WTC11 (cell line): ENCODE data around the gene SERP2. TPM values are rescaled to one million over a fixed set of nuclear protein-coding genes. Genes with fewer than 3 reads are reported as not detected.

ENCODE experiments used
- ATAC-seq: fragments of 200-7000 bp; cut with Tn5 transposase; 2 replicates; pipeline ENCODE4 v1.10.0; 2021; ENCODE audit warnings: mild to moderate bottlenecking, moderate library complexity
- CTCF ChIA-PET: fragments of 300-600 bp; sonication (Branson Sonifier 250); formaldehyde crosslinking; loops from one replicate; lab custom pipeline; 2021; ENCODE audit warnings: antibody characterized with exemption; lab: Charles Lee
- POLR2A ChIA-PET: fragments of 350-600 bp; sonication (Branson Sonifier 250); formaldehyde crosslinking; loops from one replicate; lab custom pipeline; 2021; ENCODE audit warnings: antibody characterized with exemption; lab: Charles Lee
- DNase-seq: peaks from one replicate; pipeline ENCODE4 v3.0.0; 2021; ENCODE audit warnings: low spot score
- H3K27ac Mint-ChIP-seq: 2 replicates; pipeline ENCODE4 v1.8.0; 2021; ENCODE audit warnings: mixed read lengths
- H3K27me3 Mint-ChIP-seq: 2 replicates; pipeline ENCODE4 v1.8.0; 2021; ENCODE audit warnings: low read depth, mild to moderate bottlenecking, moderate library complexity, mixed read lengths
- H3K36me3 Mint-ChIP-seq: 2 replicates; pipeline ENCODE4 v1.8.0; 2021; ENCODE audit warnings: mixed read lengths
- H3K4me1 Mint-ChIP-seq: 2 replicates; pipeline ENCODE4 v1.8.0; 2022; ENCODE audit warnings: mixed read lengths
- H3K4me3 Mint-ChIP-seq: 2 replicates; pipeline ENCODE4 v1.8.0; 2021; ENCODE audit warnings: mild to moderate bottlenecking, moderate library complexity, mixed read lengths
- H3K9me3 Mint-ChIP-seq: 2 replicates; pipeline ENCODE4 v1.8.0; 2021; ENCODE audit warnings: mixed read lengths
- ATF1 ChIP-seq: sonication (generic); formaldehyde crosslinking; IDR thresholded peaks from 2 replicates; pipeline ENCODE4 v1.8.1; 2023; ENCODE audit warnings: mild to moderate bottlenecking, moderate library complexity, missing genetic modification reagents
- CDX4 ChIP-seq: fragments of 250-450 bp; sonication (Bioruptor Pico); IDR thresholded peaks from 2 replicates; pipeline ENCODE4 v1.9.0; 2021; ENCODE audit warnings: moderate library complexity, mild to moderate bottlenecking, inconsistent platforms, borderline replicate concordance
- CREB1 ChIP-seq: sonication (generic); formaldehyde crosslinking; IDR thresholded peaks from 2 replicates; pipeline ENCODE4 v1.8.0; 2023; ENCODE audit warnings: mild to moderate bottlenecking, missing genetic modification reagents
- E2F4 ChIP-seq: sonication (generic); formaldehyde crosslinking; IDR thresholded peaks from 2 replicates; pipeline ENCODE4 v1.8.1; 2022; ENCODE audit warnings: low read depth, mild to moderate bottlenecking, moderate library complexity, missing genetic modification reagents, borderline replicate concordance
- EMX1 ChIP-seq: fragments of 250-450 bp; sonication (Bioruptor Pico); IDR thresholded peaks from 2 replicates; pipeline ENCODE4 v1.8.0; 2021; ENCODE audit warnings: mild to moderate bottlenecking
- ERG ChIP-seq: fragments of 250-450 bp; sonication (Bioruptor Pico); IDR thresholded peaks from 2 replicates; pipeline ENCODE4 v1.8.0; 2021; ENCODE audit warnings: mild to moderate bottlenecking
- FOXJ3 ChIP-seq: sonication (generic); formaldehyde crosslinking; IDR thresholded peaks from 2 replicates; pipeline ENCODE4 v1.9.0; 2021; ENCODE audit warnings: missing genetic modification reagents, mild to moderate bottlenecking, borderline replicate concordance
- FOXP1 ChIP-seq: sonication (generic); formaldehyde crosslinking; IDR thresholded peaks from 2 replicates; pipeline ENCODE4 v1.8.0; 2022; ENCODE audit warnings: missing genetic modification reagents, mild to moderate bottlenecking, moderate library complexity, borderline replicate concordance
- FOXP4 ChIP-seq: sonication (generic); formaldehyde crosslinking; IDR thresholded peaks from 2 replicates; pipeline ENCODE4 v1.8.0; 2022; ENCODE audit warnings: mild to moderate bottlenecking, missing genetic modification reagents
- GTF2I ChIP-seq: fragments of 250-450 bp; sonication (Bioruptor Pico); conservative IDR thresholded peaks from 2 replicates; pipeline ENCODE4 v1.4.0; 2021; ENCODE audit warnings: mild to moderate bottlenecking
- IRF1 ChIP-seq: sonication (generic); formaldehyde crosslinking; IDR thresholded peaks from 2 replicates; pipeline ENCODE4 v1.8.0; 2023; ENCODE audit warnings: missing genetic modification reagents
- JAZF1 ChIP-seq: fragments of 250-450 bp; sonication (Bioruptor Pico); IDR thresholded peaks from 2 replicates; pipeline ENCODE4 v1.9.0; 2021; ENCODE audit warnings: moderate library complexity, mild to moderate bottlenecking, inconsistent platforms
- KAT7 ChIP-seq: sonication (generic); formaldehyde crosslinking; IDR thresholded peaks from 2 replicates; pipeline ENCODE4 v1.8.1; 2023; ENCODE audit warnings: missing genetic modification reagents, mild to moderate bottlenecking, borderline replicate concordance
- MYBL2 ChIP-seq: sonication (generic); formaldehyde crosslinking; IDR thresholded peaks from 2 replicates; pipeline ENCODE4 v1.8.1; 2023; ENCODE audit warnings: mild to moderate bottlenecking, moderate library complexity, missing genetic modification reagents
- NR1H2 ChIP-seq: sonication (generic); formaldehyde crosslinking; IDR thresholded peaks from 2 replicates; pipeline ENCODE4 v1.9.0; 2021; ENCODE audit warnings: mild to moderate bottlenecking, moderate library complexity, missing genetic modification reagents
- NR2C2 ChIP-seq: sonication (generic); formaldehyde crosslinking; IDR thresholded peaks from 2 replicates; pipeline ENCODE4 v1.8.0; 2022; ENCODE audit warnings: mild to moderate bottlenecking, missing genetic modification reagents
- OVOL2 ChIP-seq: fragments of 250-450 bp; sonication (Bioruptor Pico); IDR thresholded peaks from 2 replicates; pipeline ENCODE4 v1.9.0; 2021; ENCODE audit warnings: mild to moderate bottlenecking, borderline replicate concordance
- SP1 ChIP-seq: sonication (generic); formaldehyde crosslinking; conservative IDR thresholded peaks from 2 replicates; pipeline ENCODE4 v1.8.1; 2022; ENCODE audit warnings: missing genetic modification reagents
- TCF7 ChIP-seq: sonication (generic); formaldehyde crosslinking; IDR thresholded peaks from 2 replicates; pipeline ENCODE4 v1.8.0; 2022; ENCODE audit warnings: mild to moderate bottlenecking, low read depth, missing genetic modification reagents, moderate library complexity
- TP53 ChIP-seq: sonication (generic); formaldehyde crosslinking; IDR thresholded peaks from 2 replicates; pipeline ENCODE4 v1.8.1; 2023; ENCODE audit warnings: mild to moderate bottlenecking, missing genetic modification reagents
- ZNF416 ChIP-seq: fragments of 250-450 bp; sonication (Bioruptor Pico); IDR thresholded peaks from 2 replicates; pipeline ENCODE4 v1.9.0; 2021; ENCODE audit warnings: mild to moderate bottlenecking, inconsistent platforms
- ZNF425 ChIP-seq: fragments of 250-450 bp; sonication (Bioruptor Pico); conservative IDR thresholded peaks from 2 replicates; pipeline ENCODE4 v1.9.0; 2021; ENCODE audit warnings: mild to moderate bottlenecking
- total RNA-seq: library from RNA; stranded (reverse); gene quantifications from 3 replicates; pipeline ENCODE4 v1.2.3, GENCODE V29; 2021

The SERP2 gene
- total RNA-seq, 1 experiment from 2014 or later = 1.2 TPM

- TF ChIP-seq ZNF425 = no peak
- TF ChIP-seq TP53 (CRISPR knock-in tag) = no peak
- no peak for TF ChIP-seq OVOL2 (CRISPR knock-in tag)
- no peak for TF ChIP-seq KAT7 (CRISPR knock-in tag)
- TF ChIP-seq NR1H2 (CRISPR knock-in tag) = no peak
- TF ChIP-seq MYBL2 (CRISPR knock-in tag) = no peak
- TF ChIP-seq SP1 (CRISPR knock-in tag) = no peak
- TF ChIP-seq ZNF416 = no peak
Observed at GRCh38 chr13:44378277-44378676, 4.7 kb downstream of the SERP2 start (continued).

GRCh38 chr13:44379885-44380284 is 6.3 kb downstream of the SERP2 start:
- H3K36me3 Mint-ChIP-seq = no peaks in the 10 kb centered on the region
- H3K9me3 Mint-ChIP-seq = no peaks in the 10 kb centered on the region
- ChIA-PET POLR2A (no interaction called here), CTCF (no interaction called here)
- peaks cover 14% of the 10 kb centered on the region for H3K4me1 Mint-ChIP-seq
- ATAC-seq = no peak
- H3K27ac Mint-ChIP-seq = no peak overlapping the region
- no peak for DNase-seq
- H3K27me3 Mint-ChIP-seq = peaks cover 2% of the 10 kb centered on the region
- H3K4me3 Mint-ChIP-seq = no peak overlapping the region
- TF ChIP-seq NR2C2 (CRISPR knock-in tag) (no peak), OVOL2 (CRISPR knock-in tag) (no peak), FOXP1 (CRISPR knock-in tag) (no peak), EMX1 (CRISPR knock-in tag) (no peak), ERG (CRISPR knock-in tag) (no peak), E2F4 (CRISPR knock-in tag) (no peak), FOXP4 (CRISPR knock-in tag) (no peak)

- H3K27ac Mint-ChIP-seq = no peak overlapping the region
- no peak for ATAC-seq
- no peak for TF ChIP-seq OVOL2 (CRISPR knock-in tag)
- TF ChIP-seq FOXJ3 = no peak
- no peak for TF ChIP-seq JAZF1 (CRISPR knock-in tag)
- TF ChIP-seq CREB1 (CRISPR knock-in tag) = no peak
- no peak for TF ChIP-seq IRF1 (CRISPR knock-in tag)
- no peak for TF ChIP-seq TCF7 (CRISPR knock-in tag)
- TF ChIP-seq GTF2I (CRISPR knock-in tag) = no peak
- no peak for TF ChIP-seq ATF1 (CRISPR knock-in tag)
- TF ChIP-seq CDX4 (CRISPR knock-in tag) = no peak
- TF ChIP-seq, all 79 proteins: peak for 0
- H3K4me1 Mint-ChIP-seq = peaks cover 14% of the 10 kb centered on the region
- no peaks in the 10 kb centered on the region for H3K9me3 Mint-ChIP-seq
- H3K4me3 Mint-ChIP-seq = no peak overlapping the region
- no peaks in the 10 kb centered on the region for H3K36me3 Mint-ChIP-seq
- POLR2A ChIA-PET = interaction anchor here (0.7 kb wide), 1 partner anchor 13 kb away, joined by 9 read pairs; no protein-coding TSS in a partner anchor
- H3K27me3 Mint-ChIP-seq = no peaks in the 10 kb centered on the region; the same call in 1 of the 2 replicates
- DNase-seq = no peak
- CTCF ChIA-PET = interaction anchor here (0.7 kb wide), 1 partner anchor 215 kb away, joined by 3 read pairs; no protein-coding TSS in a partner anchor
Observed at GRCh38 chr13:44380404-44381165, 7.0 kb downstream of the SERP2 start.
